ENCODE data around the gene LARP4B.

DNA sequence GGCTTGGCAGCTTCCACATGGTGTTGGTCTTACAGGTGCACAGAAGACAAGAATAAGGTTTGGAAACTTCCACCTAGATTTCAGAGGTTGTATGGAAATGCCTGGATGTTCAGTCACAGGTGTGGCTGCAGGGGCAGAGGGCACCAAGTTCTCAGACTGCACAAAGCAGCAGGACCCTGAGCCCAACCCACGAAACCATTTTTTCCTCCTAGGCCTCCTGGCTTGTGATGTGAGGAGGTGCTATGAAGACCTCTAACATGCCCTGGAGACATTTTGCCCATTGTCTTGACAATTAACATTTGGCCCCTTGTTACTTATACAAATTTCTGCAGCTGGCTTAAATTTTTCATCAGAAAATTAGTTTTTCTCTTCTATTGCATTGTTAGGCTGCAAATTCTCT, 134.3 kb downstream of the LARP4B start:
- TF ChIP-seq, protein P1, sequence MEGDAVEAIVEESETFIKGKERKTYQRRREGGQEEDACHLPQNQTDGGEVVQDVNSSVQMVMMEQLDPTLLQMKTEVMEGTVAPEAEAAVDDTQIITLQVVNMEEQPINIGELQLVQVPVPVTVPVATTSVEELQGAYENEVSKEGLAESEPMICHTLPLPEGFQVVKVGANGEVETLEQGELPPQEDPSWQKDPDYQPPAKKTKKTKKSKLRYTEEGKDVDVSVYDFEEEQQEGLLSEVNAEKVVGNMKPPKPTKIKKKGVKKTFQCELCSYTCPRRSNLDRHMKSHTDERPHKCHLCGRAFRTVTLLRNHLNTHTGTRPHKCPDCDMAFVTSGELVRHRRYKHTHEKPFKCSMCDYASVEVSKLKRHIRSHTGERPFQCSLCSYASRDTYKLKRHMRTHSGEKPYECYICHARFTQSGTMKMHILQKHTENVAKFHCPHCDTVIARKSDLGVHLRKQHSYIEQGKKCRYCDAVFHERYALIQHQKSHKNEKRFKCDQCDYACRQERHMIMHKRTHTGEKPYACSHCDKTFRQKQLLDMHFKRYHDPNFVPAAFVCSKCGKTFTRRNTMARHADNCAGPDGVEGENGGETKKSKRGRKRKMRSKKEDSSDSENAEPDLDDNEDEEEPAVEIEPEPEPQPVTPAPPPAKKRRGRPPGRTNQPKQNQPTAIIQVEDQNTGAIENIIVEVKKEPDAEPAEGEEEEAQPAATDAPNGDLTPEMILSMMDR (IDR thresholded peaks at IDR 0.05) = no peak
- no peak for TF ChIP-seq POLR2A (IDR thresholded peaks at IDR 0.05)
